Middle frontal gyrus (tissue), 1 donor: ENCODE measurements around the gene BCL6.

Experiments used
- DNase-seq: peaks from one replicate; pipeline ENCODE4 v3.0.0-alpha.2; 2015; ENCODE audit warnings: low spot score; ENCODE audit errors: extremely low spot score

The BCL6 gene

GRCh38 chr3:187745201-187746058, at the start of gene BCL6:
Gene BCL6 (minus strand): TSS chr3:187745468. CDS start chr3:187733693, 11,775 bp downstream.
- DNase-seq, result peak; percentile 91

GRCh38 chr3:187794731-187795130, 49.5 kb upstream of the BCL6 start:
- DNase-seq, result no peak

- no peak for DNase-seq
Observed at GRCh38 chr3:187793618-187794017, 48.4 kb upstream of the BCL6 start.

GRCh38 chr3:187792521-187792920, 47.3 kb upstream of the BCL6 start:
- DNase-seq, result no peak

GRCh38 chr3:187789872-187790271, 44.6 kb upstream of the BCL6 start:
- DNase-seq, result no peak

GRCh38 chr3:187788984-187789857, 44.0 kb upstream of the BCL6 start:
- no peak for DNase-seq

GRCh38 chr3:187783098-187783497, 37.8 kb upstream of the BCL6 start:
- DNase-seq, result peak; percentile 16

- no peak for DNase-seq
Observed at GRCh38 chr3:187782006-187782405, 36.7 kb upstream of the BCL6 start.

- no peak for DNase-seq
Observed at GRCh38 chr3:187781001-187781400, 35.7 kb upstream of the BCL6 start.

GRCh38 chr3:187778726-187779125, 33.5 kb upstream of the BCL6 start:
- DNase-seq, result no peak

GRCh38 chr3:187777331-187777941, 32.2 kb upstream of the BCL6 start:
- no peak for DNase-seq

- DNase-seq, result no peak
Observed at GRCh38 chr3:187775549-187775948, 30.3 kb upstream of the BCL6 start.

GRCh38 chr3:187774185-187774789, 29.0 kb upstream of the BCL6 start:
- no peak for DNase-seq

- DNase-seq, result no peak
Observed at GRCh38 chr3:187773233-187774184, 28.2 kb upstream of the BCL6 start.

GRCh38 chr3:187770224-187770623, 25.0 kb upstream of the BCL6 start:
- DNase-seq, result no peak

GRCh38 chr3:187769771-187770170, 24.5 kb upstream of the BCL6 start:
- no peak for DNase-seq

GRCh38 chr3:187767266-187768012, 22.2 kb upstream of the BCL6 start:
- no peak for DNase-seq

- no peak for DNase-seq
Observed at GRCh38 chr3:187765342-187765741, 20.1 kb upstream of the BCL6 start.

- no peak for DNase-seq
Observed at GRCh38 chr3:187763850-187764648, 18.8 kb upstream of the BCL6 start.
